HEK293T (cell line): ENCODE measurements around the gene KCNK1.

Source experiments
- CTCF ChIA-PET: fragments of 350-600 bp; formaldehyde crosslinking; extraction: SDS; loops from one replicate; lab custom pipeline; 2021; ENCODE audit warnings: antibody characterized with exemption, inconsistent platforms; lab: Yijun Ruan, JAX
- POLR2A ChIA-PET: fragments of 350-600 bp; formaldehyde crosslinking; extraction: SDS; loops from one replicate; lab custom pipeline; 2020; ENCODE audit warnings: antibody characterized with exemption, inconsistent platforms; lab: Yijun Ruan, JAX
- DNase-seq: peaks from one replicate; pipeline ENCODE4 v3.0.0; 2012; ENCODE audit warnings: mixed read lengths; ENCODE audit errors: extremely low spot score
- ARNT ChIP-seq: fragments of 450-650 bp; IDR thresholded peaks from 2 replicates; pipeline ENCODE4 v1.6.1; 2017; ENCODE audit warnings: mild to moderate bottlenecking
- BHLHE40 ChIP-seq: fragments of 450-650 bp; IDR thresholded peaks from 2 replicates; pipeline ENCODE4 v1.6.1; 2016; ENCODE audit warnings: mild to moderate bottlenecking, moderate library complexity, borderline replicate concordance
- CTBP1 ChIP-seq: fragments of 450-650 bp; IDR thresholded peaks from 2 replicates; pipeline ENCODE4 v1.6.1; 2016; ENCODE audit warnings: borderline replicate concordance
- ELF4 ChIP-seq: fragments of 450-650 bp; IDR thresholded peaks from 2 replicates; pipeline ENCODE4 v1.6.1; 2017; ENCODE audit warnings: antibody characterized with exemption
- FOXA1 ChIP-seq: fragments of 450-650 bp; IDR thresholded peaks from 2 replicates; pipeline ENCODE4 v1.6.1; 2016; ENCODE audit warnings: mild to moderate bottlenecking
- FOXK2 ChIP-seq: fragments of 450-650 bp; IDR thresholded peaks from 2 replicates; pipeline ENCODE4 v1.6.1; 2016; ENCODE audit warnings: mild to moderate bottlenecking
- FOXM1 ChIP-seq: fragments of 450-650 bp; IDR thresholded peaks from 2 replicates; pipeline ENCODE4 v1.6.1; 2017; ENCODE audit warnings: mild to moderate bottlenecking, borderline replicate concordance
- HDGF ChIP-seq: fragments of 450-650 bp; IDR thresholded peaks from 2 replicates; pipeline ENCODE4 v1.6.1; 2017; ENCODE audit warnings: antibody characterized with exemption, borderline replicate concordance
- L3MBTL2 ChIP-seq: fragments of 450-650 bp; conservative IDR thresholded peaks from 2 replicates; pipeline ENCODE4 v1.6.1; 2016; ENCODE audit warnings: mild to moderate bottlenecking
- LEF1 ChIP-seq: fragments of 450-650 bp; IDR thresholded peaks from 2 replicates; pipeline ENCODE4 v1.6.1; 2017; ENCODE audit warnings: mild to moderate bottlenecking, borderline replicate concordance
- NFRKB ChIP-seq: fragments of 450-650 bp; IDR thresholded peaks from 2 replicates; pipeline ENCODE4 v1.6.1; 2016; ENCODE audit warnings: mild to moderate bottlenecking, moderate library complexity
- SP1 ChIP-seq: fragments of 450-650 bp; IDR thresholded peaks from 2 replicates; pipeline ENCODE4 v1.6.1; 2017
- SUZ12 ChIP-seq: fragments of 450-650 bp; IDR thresholded peaks from 2 replicates; pipeline ENCODE4 v1.6.1; 2016; ENCODE audit warnings: mild to moderate bottlenecking
- TARDBP ChIP-seq: fragments of 450-650 bp; IDR thresholded peaks from 2 replicates; pipeline ENCODE4 v1.6.1; 2016
- ZNF384 ChIP-seq: fragments of 450-650 bp; IDR thresholded peaks from 2 replicates; pipeline ENCODE4 v1.6.1; 2016
- TF ChIP-seq, protein P1 (sequence below): fragments of 450-650 bp; IDR thresholded peaks from 2 replicates; pipeline ENCODE4 v1.6.1; 2016

KCNK1 gene

DNA sequence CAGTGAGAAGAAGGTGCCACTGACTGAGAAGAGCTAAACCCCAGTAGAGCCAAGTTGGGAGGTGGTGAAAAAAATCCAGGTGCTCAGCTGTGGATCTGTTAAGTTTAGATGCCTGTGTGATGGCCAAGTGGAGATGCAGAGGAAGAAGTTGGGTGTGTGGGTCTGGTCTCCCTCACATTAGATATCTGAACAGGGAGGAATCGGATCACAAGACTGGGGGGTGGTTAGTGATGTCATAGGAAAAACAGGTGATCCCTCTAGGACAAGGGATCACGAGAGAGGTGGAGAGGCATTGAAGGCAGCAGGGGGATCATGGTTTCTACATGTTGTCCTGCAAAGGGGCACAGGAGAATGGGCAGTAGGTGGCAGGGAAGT lies 22.6 kb downstream of the KCNK1 start:
- ChIA-PET POLR2A (interaction anchor here (0.9 to 1.7 kb wide), 3 partner anchors 8 to 23 kb away, joined by 4 to 7 read pairs (median 4); partner anchors contain the start of gene KCNK1), CTCF (interaction anchor here (0.7 kb wide), 1 partner anchor 196 kb away, joined by 3 read pairs; no protein-coding TSS in a partner anchor)
- TF ChIP-seq BHLHE40 = no peak
- TF ChIP-seq, protein P1, sequence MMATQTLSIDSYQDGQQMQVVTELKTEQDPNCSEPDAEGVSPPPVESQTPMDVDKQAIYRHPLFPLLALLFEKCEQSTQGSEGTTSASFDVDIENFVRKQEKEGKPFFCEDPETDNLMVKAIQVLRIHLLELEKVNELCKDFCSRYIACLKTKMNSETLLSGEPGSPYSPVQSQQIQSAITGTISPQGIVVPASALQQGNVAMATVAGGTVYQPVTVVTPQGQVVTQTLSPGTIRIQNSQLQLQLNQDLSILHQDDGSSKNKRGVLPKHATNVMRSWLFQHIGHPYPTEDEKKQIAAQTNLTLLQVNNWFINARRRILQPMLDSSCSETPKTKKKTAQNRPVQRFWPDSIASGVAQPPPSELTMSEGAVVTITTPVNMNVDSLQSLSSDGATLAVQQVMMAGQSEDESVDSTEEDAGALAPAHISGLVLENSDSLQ = no peak
- DNase-seq = no peak

DNA sequence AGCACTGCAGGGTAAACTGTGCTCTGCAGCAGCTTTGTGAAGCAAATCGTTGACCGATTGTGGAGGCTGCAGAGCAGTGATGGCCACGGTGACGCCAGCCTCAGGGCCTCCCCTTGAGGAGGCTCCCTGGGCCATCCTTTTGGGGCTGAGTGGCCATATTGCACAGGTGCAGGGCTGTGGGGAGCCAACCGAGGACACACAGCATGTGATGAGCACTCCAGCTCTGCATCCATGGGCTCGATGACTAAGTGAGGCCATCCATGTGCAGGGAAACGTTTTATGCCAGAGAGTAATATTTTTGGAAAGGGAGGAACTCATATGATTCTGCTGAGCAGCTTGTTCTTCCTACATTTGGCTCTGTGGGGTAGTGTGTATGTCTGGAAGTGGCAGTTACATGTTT lies 24.6 kb downstream of the KCNK1 start:
- DNase-seq = no peak
- ChIA-PET POLR2A (no interaction called here), CTCF (no interaction called here)
- TF ChIP-seq TARDBP (no peak), HDGF (no peak), NFRKB (no peak), BHLHE40 (no peak), CTBP1 (no peak), FOXA1 (no peak), ZNF384 (no peak), L3MBTL2 (no peak), LEF1 (no peak), SUZ12 (no peak), ARNT (no peak), SP1 (no peak)
- TF ChIP-seq, protein P1 = no peak

DNA sequence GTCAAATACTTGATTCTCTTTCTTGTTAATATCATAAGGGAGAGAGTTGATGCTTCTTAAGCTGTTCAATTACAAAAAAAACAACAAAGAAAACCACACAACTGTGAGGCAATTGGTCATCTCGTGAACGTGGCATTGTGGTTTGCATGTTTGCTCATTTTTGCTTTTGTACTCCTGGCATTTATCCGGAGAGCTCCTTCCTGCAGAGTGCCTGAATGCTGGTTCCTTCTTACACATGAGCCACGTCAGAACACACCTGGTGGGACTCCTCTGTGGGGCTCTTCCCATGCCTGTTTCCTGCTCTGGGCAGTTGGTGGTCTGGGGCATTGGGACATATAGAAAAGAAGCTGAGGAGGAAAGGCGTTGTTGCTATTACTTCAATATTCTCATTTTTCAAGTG lies 25.7 kb downstream of the KCNK1 start:
- ChIA-PET POLR2A (no interaction called here), CTCF (no interaction called here)
- no peak for TF ChIP-seq NFRKB
- no peak for TF ChIP-seq BHLHE40
- TF ChIP-seq FOXM1 = no peak
- TF ChIP-seq, protein P1 = no peak
- no peak for TF ChIP-seq SP1
- no peak for TF ChIP-seq SUZ12
- no peak for TF ChIP-seq ZNF384
- no peak for TF ChIP-seq HDGF
- no peak for TF ChIP-seq TARDBP
- no peak for TF ChIP-seq FOXK2
- TF ChIP-seq ELF4 = no peak
- no peak for TF ChIP-seq L3MBTL2
- no peak for TF ChIP-seq ARNT
- no peak for TF ChIP-seq FOXA1
- no peak for TF ChIP-seq LEF1
- no peak for DNase-seq

DNA sequence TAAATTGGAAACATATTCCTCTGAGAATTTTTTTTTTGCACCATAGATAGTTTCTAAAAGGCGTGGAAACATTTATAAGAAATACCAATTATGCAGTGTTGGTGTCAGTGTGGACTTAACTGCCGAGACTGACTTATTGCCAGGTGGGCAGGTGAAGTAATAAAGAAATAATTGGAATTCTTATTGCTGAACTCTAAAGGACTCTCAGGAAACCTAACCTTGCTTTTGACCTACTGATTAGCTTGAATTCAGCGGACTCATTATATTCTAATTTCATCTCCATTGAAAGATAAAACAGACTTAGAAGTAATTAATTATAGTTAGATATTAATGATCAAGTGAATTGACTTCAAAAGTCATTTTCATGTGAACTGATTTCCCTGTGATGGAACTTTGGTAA lies 26.3 kb downstream of the KCNK1 start:
- no peak for DNase-seq
- CTCF ChIA-PET = no interaction called here
- POLR2A ChIA-PET = no interaction called here
- TF ChIP-seq LEF1 = no peak
- TF ChIP-seq L3MBTL2 = no peak
- no peak for TF ChIP-seq ARNT
- no peak for TF ChIP-seq SP1
- TF ChIP-seq, protein P1 = no peak
- no peak for TF ChIP-seq TARDBP
- no peak for TF ChIP-seq FOXM1
- TF ChIP-seq FOXK2 = no peak
- no peak for TF ChIP-seq CTBP1
- no peak for TF ChIP-seq ZNF384
- no peak for TF ChIP-seq ELF4
- TF ChIP-seq NFRKB = no peak
- no peak for TF ChIP-seq BHLHE40
- no peak for TF ChIP-seq FOXA1

DNA sequence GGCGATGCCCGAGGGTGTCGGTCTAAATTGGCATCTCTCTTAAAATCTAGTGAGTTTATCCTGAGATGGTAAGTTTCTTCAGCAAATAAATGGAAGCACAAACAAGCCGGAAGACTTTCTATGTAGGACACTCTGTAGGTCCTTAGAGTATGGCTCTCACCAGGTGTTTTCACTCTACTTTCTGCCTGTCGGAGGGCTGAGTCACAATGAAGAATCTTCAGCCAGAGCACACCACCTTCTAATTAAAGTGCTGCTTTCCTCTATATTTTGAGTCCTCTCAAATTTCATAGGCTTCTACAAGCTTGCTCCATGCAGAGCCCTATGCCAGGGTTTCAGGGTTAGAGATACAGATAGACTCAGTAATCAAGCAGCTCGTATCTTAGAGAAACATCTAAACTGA lies 27.1 kb downstream of the KCNK1 start:
- DNase-seq = no peak
- CTCF ChIA-PET = no interaction called here
- TF ChIP-seq TARDBP (no peak), ELF4 (no peak), LEF1 (no peak), L3MBTL2 (no peak), SUZ12 (no peak), FOXK2 (no peak), ZNF384 (no peak), ARNT (no peak), FOXA1 (no peak), CTBP1 (no peak), SP1 (no peak), HDGF (no peak), NFRKB (no peak), BHLHE40 (no peak), FOXM1 (no peak)
- TF ChIP-seq, protein P1 = no peak
- POLR2A ChIA-PET = no interaction called here

DNA sequence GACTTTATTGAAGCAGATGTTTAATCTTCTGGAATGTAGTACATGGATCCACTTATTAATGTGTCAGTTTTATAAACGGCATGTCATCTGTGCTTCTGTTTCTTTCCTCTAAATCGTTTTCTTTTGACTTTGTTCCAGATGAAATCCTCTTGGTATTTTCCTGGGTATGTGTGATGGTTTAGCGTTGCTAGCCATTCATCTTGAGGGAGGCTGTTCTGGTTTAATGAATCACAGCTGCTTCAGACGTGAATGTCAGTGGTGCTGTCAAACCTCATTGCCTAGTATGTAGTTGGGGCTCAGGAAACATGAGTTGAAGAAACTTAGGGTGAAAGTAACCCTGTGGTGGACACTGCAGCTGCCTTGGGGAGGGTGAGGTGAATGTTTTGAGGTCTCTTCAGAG lies 33.2 kb downstream of the KCNK1 start:
- ChIA-PET CTCF (no interaction called here), POLR2A (no interaction called here)
- no peak for TF ChIP-seq CTBP1
- no peak for TF ChIP-seq ARNT
- TF ChIP-seq TARDBP = no peak
- no peak for TF ChIP-seq LEF1
- no peak for TF ChIP-seq SUZ12
- DNase-seq = no peak
